Hypothalamus (tissue), 51 donors: ENCODE results near the gene SGMS1.
"Not testable (repeated sequence)": the region's sequence is repeated elsewhere in the genome, so short reads cannot be mapped to it uniquely, and the experiment has no call there.

Experiments used
- DNase-seq, 51 donors: peaks; one replicate each; lab custom pipeline; 2025; lab: John Stamatoyannopoulos, UW

SGMS1 gene

DNA sequence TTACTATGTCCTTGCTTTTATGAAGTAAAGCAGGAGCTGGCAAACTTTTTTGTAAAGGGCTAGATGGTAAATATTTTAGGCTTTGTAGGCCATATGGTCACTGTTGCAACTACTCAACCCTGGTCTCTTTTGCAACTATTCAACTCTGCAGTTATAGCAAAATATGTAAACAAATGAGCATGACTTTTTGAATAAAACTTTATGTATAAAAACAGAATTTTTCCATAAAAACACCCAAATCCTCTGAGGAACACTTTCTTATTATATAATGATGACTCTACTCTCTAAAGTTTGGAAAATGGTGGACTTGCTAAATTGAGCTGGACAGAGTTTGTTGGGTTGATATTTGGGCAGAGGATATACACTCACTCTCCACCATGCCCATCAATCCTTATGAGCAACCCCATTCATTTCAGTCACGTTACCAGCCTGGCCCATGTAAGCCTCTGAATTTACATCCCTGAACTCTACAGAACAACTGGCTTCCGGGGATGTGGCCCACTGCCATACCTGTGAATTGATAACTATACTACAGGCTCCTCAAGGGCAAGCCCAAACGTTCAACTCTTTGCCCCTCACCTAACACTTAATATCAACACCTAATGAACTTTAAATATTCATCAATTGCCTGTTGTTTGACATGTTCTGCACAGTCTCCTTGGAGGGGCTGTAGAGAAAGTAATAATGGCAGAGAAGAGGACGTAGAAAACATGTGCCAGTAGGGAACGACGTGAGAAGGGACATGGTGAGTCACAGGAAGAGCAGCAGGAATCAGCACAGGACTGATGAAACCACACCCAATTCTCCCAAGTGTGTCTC is 37.6 kb downstream of the SGMS1 start:
- DNase-seq, result no peak

DNA sequence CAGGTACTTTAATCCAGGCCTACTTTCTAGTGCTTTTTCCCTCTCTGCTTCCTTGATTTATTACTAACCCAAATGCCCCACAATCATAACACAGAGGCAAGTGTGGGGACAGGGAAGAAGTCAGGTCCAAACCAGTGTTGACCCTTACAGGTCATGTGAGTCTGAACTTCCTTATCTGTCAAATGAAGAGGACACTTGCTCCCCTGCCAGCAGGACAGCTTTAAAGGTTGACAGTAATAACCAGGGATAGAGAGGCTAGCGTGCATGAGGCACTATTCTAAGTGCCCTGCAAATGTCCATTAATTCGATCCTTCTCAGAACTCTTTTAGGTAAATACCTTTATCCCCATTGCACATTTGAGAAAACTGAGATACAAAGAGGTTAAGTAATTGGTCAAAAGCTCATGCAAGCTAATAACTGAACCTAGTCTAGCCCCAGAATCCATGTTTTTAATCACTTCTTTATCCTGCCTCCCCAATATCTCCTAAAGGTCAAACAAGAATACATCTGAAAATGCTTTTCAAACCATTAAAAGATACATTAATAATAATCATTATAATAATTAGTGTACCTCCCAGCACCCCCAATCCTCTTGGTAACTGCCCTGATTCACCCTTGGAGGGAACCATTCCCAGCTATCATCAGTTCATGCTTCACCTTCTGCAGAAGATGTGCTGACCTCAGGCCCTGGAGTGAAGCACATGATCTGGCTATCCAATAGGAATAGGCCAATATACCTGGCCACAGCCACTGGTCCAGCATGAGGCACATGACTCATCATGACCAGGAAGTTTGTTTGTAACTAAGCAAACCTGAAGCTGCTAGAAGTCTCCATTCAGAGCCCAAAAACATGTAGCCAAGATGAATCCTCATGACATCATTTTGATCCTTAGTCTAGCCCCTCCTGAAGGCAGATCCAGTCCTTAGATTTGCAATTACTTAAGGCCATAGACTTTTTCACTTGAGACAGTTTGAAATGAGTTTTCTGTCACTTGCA is 40.7 kb downstream of the SGMS1 start:
- DNase-seq, result no peak

DNA sequence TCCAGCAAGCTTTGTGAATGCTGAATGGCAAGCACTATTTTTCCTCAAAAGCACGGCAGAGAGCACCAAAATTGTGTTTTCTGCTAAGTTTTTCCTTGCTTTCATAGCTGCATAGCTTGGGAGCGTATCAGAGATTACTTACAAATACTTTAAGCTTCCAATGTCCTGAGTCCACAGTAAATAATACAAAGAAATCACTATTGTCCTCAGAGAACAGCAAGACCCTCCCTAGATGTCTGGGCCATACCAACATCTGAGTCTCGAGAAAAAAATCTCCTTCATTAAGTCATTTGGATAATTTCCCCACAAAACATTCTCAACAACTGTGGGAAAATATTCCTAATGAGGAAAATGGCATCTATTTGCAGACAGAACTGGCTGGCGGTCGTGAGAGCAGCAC is 41.7 kb downstream of the SGMS1 start:
- no peak for DNase-seq

DNA sequence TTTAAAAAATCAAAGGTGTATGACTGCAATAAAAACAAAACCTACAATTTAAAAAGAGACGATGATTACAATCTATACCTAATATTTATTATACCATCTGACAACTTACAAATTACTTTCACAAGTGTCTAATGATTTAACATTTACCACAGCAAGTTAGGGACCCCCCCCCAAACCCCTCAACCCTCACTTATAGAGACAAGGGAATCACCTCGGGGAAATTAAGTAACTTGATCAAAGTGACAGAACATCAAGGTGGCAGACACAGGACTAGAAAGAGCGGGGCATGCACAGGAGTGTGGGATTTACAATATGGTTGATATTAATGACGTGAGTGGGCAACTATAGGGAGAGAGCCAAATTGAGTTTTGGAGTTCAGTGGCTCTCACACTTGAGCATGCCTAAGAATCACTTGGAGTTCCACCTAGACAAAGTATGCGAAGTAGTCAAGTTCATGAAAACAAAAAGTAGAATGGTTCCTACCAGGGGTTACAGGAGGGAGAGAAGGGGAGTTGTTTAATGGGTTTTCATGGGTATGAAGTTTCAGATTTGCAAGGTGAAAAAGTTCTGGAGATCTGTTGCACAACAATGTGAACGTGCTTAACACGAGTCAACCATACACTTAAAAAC is 43.4 kb downstream of the SGMS1 start:
- DNase-seq, result no peak

DNA sequence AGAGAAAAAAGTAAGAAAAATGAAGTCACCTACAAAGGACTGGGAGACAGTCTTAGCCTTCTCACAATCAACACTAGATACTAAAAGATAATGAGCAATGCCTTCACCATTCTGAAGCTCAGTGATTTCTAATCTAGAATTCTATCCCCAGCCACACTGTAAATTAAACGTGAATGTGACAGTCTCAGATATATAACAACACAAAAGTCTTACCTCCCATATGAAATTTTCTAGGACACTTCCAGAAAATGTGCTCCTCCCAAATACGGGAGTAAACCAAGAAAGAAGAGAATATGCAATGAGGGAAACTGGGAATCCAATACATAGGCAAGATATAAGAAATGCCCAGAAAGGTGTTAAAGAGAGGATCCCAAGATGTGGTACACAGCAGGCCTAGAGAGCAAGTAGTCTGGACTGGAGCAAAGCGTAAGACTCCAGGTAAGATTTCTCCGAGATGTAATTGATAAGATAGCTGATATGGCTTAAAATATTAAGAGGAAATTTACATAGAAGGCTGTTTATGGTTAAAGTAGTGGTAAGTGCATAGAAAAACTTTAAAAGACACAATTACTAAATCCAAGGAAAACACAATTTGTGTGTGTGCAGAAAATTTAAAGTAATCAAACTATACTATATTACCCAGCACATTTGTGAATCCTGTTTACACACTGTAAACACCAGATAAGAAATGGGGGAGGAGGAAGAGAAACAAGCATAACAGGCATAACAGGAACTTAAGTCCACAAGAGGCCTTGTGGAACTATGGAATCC is 44.1 kb downstream of the SGMS1 start:
- no peak for DNase-seq

DNA sequence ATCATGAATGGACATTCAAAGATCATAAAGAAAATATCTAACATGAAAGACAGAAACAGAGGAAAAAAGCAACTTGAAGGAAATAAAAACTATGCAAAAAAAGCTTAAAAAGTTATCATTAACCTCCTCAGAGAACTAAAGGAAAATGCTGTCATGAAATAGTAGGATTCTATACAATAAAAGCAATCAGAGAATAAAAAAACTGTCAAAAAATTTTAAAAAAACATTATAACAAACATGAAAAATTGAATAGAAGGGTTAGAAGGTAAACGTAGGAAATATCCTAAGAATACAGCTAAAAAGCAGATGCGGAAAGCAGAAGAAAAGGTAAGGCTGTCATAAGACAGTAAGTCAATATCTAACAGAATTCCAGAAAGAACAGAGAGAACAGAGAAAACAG is 44.8 kb downstream of the SGMS1 start:
- no peak for DNase-seq

DNA sequence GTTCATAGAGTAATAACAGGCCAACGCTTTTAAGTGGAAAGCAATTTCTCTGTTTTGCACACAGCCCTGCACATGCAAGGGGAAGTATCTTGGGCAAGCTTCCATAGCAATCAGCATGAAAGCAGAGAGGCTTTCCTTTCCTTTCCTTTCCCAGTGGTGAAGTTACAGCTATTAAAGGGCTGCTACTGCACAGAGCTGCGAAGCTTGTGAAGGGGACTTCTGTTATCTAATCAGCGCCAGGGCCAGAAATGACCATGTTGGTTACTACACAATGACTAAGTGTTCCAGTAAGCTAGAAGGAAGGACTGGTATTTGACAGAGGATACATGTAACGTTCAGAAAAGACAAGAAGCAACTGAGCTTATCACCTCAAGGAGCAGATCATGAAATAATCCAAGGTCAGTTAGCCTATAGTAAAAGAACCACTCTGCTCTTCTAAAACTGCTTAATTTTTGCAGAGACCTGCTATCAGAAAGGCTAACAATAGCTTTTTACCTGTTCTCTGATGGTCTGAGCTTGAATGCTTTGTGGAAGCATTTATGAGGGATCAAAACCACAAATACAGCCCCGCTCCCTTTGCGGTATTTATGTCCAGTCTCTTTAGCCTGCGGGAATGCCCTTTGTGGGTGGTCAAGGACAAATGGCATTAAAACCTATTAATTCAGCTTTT is 45.9 kb downstream of the SGMS1 start:
- peak in 14 of 51 donors; percentile 12 to 55 (median 28) for DNase-seq

DNA sequence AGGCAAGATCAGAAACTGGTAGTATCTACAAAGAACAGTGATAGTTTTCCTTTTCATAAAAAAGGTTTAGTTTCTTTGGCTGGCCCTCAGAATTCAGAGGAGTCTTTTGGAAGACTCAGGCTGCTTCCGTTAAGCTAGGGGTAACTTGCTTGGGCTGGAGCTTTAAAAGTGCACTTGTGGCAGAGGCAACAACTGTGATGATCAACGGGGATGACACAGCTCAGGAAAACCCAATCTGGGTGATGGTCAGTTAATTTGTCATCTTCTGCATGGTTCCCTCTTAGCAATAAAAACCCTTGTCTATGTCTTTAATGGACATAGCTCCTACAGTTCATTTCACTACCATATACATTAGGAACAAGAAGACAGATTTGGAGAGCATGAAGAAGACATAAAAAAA is 46.7 kb downstream of the SGMS1 start:
- DNase-seq, result no peak

DNA sequence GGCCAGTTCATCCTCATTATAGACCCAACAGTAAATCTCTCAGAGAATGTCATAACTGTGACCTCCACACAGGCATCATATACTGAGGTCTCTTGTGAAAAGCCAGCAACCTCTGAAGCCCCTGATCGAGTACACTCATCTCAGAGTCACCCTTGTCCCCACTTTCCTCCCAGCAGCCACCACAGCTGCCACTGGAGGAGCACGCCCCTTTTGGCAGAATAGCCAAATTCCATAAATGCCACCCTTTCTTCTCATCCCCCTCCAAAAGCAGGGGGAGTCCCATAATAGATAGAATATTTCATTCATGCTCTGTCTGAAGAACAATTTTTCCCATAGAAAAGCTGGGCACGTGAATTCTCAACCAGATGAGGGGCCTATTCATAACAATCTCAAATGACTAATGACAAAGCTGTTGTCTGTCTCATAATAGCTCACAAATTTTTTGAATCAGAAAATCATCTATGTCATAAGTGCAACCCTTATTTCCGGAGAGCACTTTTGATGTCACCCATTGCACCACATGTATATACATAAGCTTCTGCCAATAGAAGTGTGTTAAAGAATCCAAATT is 47.4 kb downstream of the SGMS1 start:
- DNase-seq, result peak in 34 of 51 donors; percentile 12 to 90 (median 52)

DNA sequence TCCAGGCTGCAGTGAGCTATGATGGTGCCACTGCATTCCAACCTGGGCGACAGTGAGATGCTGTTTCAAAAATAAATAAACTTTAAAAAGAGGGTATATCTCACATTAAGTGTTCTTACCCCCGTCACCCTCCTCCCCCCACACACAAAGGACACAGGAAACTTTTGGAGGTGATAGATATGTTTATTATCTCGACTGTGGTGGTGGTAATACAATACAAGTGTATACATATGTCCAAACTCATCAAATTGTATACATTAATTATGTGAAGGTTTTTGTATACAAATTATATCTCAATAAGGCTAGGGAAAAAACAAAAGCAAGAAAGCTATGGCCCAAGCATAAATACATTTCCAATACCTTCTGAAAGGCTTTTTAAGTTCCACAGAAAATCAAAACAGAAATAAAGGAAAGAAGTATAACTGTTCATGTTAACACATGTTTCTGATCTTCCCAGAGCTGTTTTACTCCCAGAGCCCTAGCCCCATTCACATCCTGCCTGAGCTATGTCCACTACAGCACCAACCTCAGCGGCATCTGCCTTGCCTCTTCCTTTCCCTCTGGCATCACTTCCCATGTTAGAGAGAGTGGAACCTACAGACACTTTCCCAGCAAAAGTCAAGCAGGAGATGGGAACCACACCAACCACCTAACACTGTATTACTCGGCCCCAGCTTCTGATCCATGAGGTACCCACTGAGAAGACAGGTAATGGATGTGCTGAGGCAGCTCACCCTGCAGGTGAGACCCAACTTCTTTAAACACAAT is 48.1 kb downstream of the SGMS1 start:
- peak in 2 of 51 donors; percentile 50 to 80 for DNase-seq

DNA sequence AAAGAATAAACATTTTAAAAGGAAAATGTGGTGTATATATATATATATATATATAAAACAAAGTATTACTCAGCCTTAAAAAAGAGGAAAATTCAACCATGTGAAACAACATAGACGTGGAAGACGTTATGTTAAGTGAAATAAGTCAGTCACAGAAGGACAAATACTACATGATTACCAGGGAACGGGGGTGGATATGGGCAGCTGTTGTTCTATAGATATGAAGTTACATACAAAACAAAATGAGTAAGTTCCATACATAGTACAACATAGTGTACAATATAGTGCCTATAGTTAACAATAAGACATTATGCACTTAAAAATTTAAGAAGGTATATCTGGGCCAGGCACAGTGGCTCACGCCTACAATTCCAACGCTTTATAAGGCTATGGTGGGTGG is 48.8 kb downstream of the SGMS1 start:
- no peak for DNase-seq

DNA sequence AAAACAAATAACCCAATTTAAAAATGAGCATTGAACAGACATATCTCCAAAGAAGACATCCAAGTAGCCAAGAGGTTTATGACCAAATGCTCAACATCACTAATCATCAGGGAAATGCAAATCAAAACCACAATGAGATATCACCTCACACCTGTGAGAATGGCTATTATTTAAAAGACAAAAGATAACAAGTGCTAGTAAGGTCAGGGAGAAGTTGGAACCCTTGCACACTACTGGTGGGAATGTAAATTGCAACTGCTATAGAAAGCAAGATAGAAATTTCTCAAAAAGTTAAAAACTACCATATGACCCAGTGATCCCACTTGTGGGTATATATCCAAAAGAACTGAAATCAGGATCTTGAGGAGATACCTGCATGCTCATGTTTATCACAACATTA is 49.5 kb downstream of the SGMS1 start:
- no peak for DNase-seq

DNA sequence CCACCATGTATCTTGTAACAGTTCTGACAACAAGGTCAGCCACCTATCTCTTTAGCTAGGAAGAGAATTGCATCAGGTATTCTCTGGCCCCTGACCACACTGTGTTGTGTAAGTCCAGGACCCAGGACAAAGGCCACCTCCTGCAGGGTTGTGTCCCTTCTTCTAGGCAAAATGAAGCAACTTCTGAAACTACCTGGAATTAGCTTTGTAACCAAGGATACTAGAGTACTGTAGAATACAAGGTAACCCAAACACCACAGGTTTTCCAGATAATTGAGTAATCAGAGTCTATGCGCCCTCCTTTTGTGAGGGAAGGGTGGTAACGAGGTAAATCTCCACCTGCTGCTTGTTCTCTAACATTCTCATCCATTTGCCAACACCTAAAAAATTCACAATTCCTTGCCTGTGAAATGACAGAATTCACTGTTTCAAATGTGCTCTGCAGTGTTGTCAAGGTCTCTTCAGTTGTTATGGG is 51.7 kb downstream of the SGMS1 start:
- no peak for DNase-seq

DNA sequence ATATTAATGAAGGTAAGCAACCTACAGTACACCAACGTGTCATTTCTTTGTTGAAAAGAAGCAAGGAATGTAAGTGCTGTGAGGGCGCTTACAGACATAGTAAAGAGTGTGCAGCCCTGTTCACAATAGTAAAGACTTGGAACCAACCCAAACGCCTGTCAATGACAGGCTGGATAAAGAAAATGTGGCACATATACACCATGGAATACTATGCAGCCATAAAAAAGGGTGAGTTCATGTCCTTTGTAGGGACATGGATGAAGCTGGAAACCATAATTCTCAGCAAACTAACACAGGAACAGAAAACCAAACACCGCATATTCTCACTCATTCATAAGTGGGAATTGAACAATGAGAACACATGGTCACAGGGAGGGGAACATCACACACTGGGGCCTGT is 55.0 kb downstream of the SGMS1 start:
- not testable (repeated sequence) for DNase-seq

DNA sequence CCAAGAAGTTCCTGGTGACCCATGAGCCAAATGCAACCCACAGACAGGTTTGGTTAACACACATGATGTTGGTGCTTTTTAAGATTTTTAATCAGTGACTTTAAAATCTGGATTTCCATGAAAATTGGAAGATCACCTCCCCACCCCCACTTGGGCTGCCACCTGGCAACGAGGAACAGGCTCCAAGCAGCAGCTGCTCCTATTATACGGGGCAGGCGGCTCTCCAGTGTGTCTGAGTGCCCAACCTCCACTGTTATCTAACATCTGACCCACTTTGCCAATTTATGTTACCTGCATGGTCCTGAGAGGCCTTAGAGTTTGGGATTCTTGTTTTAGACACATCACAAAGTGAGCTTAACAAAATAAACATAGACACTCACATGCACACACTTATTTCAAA is 56.4 kb downstream of the SGMS1 start:
- peak in 17 of 51 donors; percentile 10 to 44 (median 30) for DNase-seq

DNA sequence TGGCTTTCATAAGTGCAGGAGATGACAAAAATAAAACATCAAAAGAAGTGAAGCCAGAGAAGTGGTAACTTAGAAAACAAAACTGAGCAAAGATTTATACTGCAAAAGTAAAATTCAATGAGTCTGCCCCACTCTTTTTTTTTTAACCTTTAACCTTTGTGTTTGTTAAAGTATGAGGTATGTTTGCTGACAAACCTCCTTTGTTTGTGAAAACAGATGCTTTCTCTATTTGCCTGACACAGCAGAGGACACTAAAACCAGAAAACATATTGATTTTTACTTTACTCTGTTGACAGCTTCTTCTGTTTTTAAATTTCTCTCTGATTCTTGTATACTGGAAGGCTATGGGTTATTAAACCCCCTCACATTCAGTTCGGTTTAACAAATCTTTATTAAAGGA is 57.6 kb downstream of the SGMS1 start:
- DNase-seq, result no peak

DNA sequence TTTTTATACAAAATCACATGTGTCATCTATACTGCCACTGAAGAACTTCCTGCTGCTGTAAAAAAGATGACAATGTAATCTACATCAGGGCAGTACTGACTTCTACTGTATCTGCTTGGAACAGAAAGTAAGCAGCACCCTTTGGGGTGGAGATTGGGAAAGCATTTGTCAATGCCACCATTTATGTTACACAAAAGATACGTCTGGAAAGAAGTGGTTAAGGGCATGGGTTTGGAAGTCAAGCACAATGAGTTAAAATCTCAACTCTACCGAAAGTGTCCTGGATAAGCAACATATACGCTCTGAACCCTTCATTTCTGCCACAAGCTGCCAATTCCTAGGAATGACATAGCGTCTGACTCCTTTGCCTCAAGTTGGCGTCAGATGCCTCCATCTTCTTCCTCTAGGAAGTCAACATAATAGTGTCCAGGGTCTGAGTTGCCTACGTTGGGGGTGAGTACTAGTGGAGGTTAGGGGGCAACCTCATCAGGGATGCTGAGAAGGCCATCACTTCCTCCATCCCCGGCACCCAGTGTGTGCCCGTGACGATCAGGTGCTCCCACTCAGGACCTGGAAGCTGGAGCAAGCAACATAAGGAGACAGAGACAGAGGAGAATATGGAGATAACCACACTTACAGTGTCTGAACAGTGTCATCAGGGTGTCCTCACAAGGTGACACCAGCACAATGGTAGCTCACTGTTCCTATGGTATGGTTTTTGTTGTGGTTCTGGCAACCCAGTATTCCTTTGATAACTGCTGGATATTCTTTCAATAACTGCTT is 58.3 kb downstream of the SGMS1 start:
- no peak for DNase-seq

DNA sequence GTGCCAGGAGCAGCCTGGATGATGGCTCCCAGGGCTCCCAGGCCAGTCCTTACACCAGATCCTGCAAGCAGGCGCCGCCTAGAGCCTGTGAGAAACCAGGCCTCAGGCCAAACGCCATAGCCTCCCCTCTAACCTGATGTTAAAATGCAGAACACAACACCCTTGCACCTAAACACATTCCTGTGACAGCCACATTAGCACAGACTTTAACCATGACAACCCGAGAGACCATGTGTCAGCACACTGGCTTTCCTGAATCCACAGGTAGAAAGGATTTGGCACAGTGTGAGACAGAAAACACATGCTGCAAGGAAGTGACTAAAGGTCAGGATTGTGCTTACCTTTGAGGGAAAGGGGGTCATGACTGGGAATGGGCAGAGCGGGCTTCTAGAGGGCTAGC is 59.9 kb downstream of the SGMS1 start:
- no peak for DNase-seq
